GM10266 (cell line): ENCODE data around the gene KDM2B.
A peak's percentile ranks its signal among the peaks of the same experiment; 100 is the strongest.

Source experiments
- DNase-seq: peaks from one replicate; pipeline ENCODE4 v3.0.0; 2012; ENCODE audit errors: extremely low spot score
- TF ChIP-seq, protein P1 (sequence below): IDR thresholded peaks from 2 replicates; pipeline ENCODE4 v1.5.1; 2012; ENCODE audit warnings: mild to moderate bottlenecking, low read depth; ENCODE audit not compliant: control insufficient read depth, insufficient read depth; ENCODE audit errors: missing control alignments

Gene KDM2B

DNA sequence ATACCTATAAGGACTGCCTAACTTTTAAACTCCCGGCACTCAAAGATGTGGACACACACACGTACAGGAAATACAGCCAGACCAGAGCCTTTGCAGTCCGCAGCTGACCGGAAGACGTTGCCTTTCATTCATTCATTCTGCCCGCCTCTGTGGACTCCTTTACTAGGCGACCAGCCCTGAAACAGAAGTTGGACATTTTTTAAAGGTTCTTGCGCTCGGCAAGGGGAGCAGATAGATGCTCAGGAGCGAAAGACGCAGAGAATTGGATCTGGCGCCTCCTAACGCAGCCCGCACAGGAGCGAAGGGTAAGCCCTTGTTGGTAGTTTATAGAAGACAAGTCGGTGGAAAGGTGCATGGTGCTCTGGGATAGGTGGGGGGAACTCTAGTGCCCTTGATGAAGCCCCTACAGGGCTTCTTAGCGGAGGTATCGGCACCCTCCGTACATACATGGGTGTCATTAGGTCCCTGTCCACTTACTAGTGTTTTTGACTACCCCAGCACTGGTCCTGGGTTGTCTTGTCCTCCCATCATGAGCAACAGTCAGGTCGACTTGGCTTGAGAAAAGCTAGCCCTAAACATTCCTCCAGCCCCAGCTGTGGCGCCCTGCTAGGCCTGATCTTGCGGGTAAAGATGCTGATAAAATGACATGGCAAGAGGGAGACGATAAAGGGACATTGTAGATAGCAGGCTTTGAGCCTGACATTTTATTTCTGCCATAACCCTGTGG lies at the start of gene KDM2B:
TSS of gene KDM2B (minus strand) at position 65 of the 727 bp plus-strand sequence. CDS start 112 bp downstream, outside the sequence.
- no peak for DNase-seq
- TF ChIP-seq, protein P1, sequence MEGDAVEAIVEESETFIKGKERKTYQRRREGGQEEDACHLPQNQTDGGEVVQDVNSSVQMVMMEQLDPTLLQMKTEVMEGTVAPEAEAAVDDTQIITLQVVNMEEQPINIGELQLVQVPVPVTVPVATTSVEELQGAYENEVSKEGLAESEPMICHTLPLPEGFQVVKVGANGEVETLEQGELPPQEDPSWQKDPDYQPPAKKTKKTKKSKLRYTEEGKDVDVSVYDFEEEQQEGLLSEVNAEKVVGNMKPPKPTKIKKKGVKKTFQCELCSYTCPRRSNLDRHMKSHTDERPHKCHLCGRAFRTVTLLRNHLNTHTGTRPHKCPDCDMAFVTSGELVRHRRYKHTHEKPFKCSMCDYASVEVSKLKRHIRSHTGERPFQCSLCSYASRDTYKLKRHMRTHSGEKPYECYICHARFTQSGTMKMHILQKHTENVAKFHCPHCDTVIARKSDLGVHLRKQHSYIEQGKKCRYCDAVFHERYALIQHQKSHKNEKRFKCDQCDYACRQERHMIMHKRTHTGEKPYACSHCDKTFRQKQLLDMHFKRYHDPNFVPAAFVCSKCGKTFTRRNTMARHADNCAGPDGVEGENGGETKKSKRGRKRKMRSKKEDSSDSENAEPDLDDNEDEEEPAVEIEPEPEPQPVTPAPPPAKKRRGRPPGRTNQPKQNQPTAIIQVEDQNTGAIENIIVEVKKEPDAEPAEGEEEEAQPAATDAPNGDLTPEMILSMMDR, result no peak

DNA sequence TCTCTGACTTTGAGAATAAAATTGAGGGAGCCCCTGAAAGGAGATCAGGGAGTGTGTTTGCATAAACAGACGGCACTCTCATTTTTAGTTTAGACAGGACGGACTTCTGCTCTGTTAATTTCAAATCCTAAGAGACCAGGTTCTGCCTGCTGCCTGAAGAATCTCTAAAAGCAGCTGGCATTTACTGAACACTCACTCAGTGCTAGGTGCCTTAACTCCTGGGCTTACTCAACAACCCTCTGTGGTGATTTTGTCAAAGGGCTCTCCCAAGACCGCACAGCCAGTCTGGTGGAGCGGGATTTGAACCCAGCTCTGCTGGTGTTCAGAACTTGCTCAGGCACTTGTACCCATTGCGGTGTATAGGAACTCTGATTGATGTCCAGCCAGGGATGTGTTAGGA lies 47.7 kb upstream of the KDM2B start:
- no peak for DNase-seq
- TF ChIP-seq, protein P1, result no peak

DNA sequence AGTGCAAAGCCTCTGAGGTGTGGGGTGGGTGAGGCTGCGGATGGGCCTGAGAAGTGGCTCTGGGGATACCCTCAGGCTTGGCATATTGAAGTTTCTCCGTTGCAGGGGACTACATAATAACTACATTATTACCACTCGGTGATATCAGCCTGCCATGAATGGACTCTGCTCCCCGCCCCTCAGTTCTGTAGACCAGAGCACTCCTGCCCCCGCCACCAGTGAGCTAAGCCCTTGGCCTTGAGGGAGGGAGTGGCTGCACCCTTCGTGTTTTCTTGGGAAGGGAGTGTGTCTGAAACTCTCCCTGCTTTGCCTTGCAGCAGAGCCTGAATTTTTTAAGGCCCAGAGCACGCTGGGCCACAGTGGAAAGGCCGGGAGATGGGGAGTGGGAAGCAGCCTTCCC lies 47.2 kb upstream of the KDM2B start:
- TF ChIP-seq, protein P1, result no peak
- no peak for DNase-seq

DNA sequence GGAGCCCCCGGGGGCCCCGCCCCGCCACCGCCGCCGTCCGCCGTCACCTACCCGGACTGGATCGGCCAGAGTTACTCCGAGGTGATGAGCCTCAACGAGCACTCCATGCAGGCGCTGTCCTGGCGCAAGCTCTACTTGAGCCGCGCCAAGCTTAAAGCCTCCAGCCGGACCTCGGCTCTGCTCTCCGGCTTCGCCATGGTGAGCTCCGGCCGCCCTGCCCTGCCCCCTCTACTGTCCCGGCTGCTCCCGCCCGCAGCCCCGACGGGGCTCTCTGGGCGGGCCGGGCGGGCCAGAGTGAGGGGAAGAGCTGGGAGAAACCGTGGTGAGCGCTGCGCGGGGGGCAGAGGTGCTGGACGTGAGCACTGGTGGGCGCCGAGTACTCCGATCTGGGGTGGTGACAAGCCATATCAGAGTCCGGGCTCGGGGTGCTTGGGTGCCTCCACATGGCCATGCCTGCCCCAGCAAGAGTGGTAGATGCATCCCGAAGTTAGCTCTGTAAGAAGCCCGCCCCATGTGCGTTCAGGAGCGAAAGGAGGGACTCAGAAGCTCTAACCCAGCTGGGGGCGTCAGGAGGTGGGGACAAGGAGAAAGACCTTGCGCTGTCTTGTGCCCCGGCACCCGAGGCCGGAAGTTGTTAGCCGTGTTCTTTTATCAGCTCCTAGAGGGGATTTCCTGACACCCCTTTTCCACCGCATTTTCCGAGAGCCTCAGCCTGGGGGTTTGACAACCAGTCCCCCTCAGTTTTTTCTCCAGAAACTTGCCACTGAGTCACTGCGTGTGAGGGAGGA lies 46.2 kb upstream of the KDM2B start:
- TF ChIP-seq, protein P1, result peak; percentile 22
- DNase-seq, result peak; percentile 86

DNA sequence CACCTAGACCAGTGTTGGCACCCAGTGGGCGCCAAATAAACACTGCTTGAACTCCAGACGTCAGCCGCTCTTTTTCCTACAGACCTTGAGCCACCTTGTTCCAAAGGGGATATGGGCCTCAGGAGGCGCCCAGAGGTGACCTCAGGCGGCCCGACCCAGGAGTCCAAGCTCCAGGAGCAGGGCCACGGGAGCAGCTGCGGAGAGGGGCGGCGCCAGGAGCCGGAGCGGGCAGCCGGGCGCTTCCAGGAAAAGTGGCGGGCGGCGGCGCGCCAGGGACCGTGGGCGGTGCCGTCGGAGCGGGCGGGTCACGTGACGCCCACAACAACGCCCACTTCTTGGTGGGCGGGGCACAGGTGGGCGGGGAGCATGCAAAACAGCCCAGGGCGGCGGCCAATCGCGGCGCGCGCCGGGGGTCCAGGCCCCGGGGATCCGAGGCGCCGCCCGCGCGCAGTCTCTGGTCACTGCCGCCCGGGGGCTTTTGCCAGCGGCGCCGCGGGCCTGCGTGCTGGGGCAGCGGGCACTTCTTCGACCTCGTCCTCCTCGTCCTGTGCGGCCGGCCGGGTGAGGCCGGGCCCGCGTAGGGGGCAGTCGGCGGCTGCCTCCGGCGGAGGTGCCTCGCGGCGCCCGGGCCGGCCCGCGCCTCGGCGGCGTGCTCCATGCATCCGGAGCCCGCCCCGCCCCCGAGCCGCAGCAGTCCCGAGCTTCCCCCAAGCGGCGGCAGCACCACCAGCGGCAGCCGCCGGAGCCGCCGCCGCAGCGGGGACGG lies 45.4 kb upstream of the KDM2B start, which contains the start of gene ORAI1:
TSS of gene ORAI1 (plus strand) at position 444 of the 766 bp plus-strand sequence.
- TF ChIP-seq, protein P1, result no peak

DNA sequence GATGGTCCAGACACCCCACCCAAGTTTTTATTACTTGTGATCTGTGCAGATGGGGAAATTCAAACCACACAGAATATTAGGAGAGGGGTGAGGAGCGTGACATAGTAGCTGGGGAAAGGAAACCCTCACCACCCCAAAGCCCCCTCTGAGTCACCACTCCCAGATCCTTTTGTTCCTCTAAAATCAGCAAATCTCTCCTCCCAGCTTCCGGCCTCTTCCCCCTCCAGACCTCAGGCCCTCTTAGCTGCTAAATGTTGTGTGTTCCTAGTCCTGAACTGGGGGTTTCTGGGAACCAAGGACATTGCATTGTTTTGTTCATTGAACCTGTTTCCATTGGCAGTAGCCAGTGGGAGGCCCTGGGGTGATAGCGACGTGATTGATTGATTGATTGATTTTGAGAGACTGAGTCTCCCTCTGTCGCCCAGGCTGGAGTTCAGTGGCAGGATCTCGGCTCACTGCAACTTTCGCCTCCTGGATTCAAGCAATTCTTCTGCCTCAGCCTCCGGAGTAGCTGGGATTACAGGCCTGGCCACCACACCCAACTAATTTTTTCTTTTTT lies 39.6 kb upstream of the KDM2B start:
- TF ChIP-seq, protein P1, result no peak
- no peak for DNase-seq

More for the DNA sequence above, 45.4 kb upstream of the KDM2B start, which contains the start of gene ORAI1:
- DNase-seq, result peak; percentile 97
